Measurements from ENCODE around the gene PIP4K2C. TPM values are rescaled to one million over a fixed set of nuclear protein-coding genes. Genes with fewer than 3 reads are reported as not detected.
A peak's percentile ranks its signal among the peaks of the same experiment; 100 is the strongest.
"Not testable (repeated sequence)": the region's sequence is repeated elsewhere in the genome, so short reads cannot be mapped to it uniquely, and the experiment has no call there.

The PIP4K2C gene
- total RNA-seq, 2 donors from 2014 or later, result 63.5 to 67.9 TPM

DNA sequence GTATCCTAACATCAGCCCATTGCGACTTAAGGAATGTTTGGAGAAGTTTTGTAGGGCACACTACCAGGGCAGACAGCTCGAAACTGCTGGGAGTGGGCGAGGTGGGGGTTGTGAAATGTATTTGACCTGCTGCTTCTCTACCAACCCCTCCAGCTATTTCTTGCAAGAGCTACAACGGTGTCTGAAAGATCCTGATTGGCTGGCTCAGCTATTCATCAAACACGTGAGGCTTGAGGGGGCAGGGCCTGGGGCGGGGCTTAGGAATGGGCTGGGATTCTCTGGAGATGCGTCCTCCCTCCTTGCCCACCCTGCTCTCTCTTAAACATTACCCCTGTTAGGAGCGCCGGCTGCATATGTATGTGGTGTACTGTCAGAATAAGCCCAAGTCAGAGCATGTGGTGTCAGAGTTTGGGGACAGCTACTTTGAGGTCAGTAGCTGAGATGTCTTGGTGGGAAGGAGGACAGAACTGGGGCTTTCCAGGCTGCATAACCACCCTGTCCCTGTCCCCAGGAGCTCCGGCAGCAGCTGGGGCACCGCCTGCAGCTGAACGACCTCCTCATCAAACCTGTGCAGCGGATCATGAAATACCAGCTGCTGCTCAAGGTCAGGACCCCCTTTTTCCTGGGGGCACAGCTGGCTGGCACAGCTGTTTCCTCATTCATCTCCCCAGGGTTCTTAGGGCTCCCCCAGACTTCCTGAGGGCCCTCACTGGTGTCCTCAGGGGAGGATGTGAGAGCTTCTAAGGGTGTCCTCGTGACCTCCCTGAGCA is 23.4 kb downstream of the PIP4K2C start:
- intact Hi-C loops (cut with DNase I, micrococcal nuclease), result no loop called here
- DNase-seq (peak in 1 of 2 donors; percentile 40), ATAC-seq (no peak)

DNA sequence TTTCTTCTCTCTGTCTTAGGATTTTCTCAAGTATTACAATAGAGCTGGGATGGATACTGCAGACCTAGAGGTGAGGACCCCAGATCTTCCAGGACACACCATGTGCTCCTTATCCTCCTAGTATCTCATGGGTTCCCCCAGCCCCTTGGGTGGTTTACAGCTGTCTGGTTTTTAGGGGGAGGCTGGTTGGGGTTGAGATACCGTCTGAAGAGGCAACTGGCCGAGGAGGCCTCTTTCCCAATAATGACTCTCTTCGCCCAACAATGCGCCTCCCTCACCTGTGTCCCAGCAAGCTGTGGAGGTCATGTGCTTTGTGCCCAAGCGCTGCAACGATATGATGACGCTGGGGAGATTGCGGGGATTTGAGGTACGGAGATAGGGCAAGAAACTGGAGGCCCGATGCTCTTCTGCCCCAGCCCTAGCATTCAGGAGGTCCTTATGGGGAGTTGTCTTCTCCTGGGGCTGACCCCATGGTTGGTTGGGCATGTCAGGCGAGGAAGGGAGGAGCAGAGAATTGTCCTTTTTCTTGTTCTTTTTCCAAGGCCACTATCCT is 24.0 kb downstream of the PIP4K2C start:
- DNase-seq, result no peak
- ATAC-seq, result no peak
- intact Hi-C loops (cut with DNase I, micrococcal nuclease), result no loop called here

DNA sequence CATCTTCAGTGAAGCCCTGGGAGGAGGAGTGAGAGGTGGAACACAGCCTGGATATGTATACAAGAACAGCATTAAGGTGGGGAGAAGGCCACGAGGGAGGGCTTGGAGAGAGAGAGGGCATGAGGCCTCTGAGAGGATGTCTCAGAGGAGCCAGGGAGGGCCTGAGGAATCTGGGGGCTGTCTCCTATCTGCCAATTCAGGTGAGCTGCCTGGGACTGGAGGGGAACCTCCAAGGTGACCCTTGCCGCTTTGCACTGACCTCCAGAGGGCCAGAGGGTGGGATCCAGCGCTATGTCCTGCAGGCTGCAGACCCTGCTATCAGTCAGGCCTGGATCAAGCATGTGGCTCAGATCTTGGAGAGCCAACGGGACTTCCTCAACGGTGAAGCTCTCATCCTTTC is 24.6 kb downstream of the PIP4K2C start:
- ATAC-seq (no peak), DNase-seq (no peak)
- intact Hi-C loops (cut with DNase I, micrococcal nuclease), result no loop called here

GRCh38 chr12:57616383-57617101 is 25.6 kb downstream of the PIP4K2C start:
- intact Hi-C loops (cut with DNase I, micrococcal nuclease), result no loop called here
- no peak for ATAC-seq
- DNase-seq, result no peak

DNA sequence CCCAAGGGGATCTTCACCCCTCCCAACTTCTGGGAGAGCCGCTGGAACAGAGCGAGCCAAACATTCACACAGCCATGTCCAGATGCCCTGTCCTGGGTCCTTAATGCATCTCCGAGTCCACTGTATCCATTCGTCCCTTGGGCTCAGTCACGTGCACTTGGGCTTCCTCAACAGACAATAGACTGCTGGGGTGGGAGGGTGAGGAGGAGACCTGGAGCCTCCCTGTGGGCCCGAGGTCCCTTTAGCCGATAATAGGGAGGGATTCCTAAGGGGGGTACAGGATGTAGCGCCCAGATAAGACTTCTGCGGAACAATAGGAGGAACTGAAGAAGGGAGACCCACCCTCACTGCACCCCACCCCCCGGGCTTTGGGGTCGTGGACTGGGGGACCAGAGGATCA is 26.9 kb downstream of the PIP4K2C start:
- intact Hi-C loops (cut with DNase I, micrococcal nuclease), result no loop called here
- ATAC-seq (no peak), DNase-seq (no peak)

- ATAC-seq; intact Hi-C loops (cut with DNase I, micrococcal nuclease); DNase-seq: not testable (repeated sequence)
Measured at GRCh38 chr12:57618431-57618830, 27.4 kb downstream of the PIP4K2C start.

DNA sequence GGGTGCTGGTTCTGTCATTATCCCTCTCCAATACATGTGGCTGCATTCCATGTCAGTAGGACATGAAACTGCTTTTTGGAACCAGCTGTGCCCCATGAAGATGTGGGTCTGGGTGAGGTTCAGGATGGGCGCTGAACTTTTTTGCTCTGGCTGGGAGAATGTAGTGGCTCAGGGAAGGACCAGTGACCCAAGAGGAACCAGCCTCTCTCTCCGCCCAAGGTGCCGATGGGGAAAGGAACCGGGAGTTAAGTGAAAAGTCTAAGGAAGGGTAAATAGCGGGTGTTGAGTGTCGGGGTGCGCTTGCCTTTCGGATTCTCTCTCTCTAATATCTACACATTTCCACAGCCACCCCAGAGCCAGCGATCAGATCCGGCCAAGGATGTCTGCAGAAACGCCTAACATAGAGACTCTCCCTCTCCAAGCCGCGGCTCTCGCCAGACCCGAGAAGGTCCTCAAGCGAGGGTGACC is 28.0 kb downstream of the PIP4K2C start:
- ATAC-seq (no peak), DNase-seq (no peak)
- intact Hi-C loops (cut with DNase I, micrococcal nuclease), result no loop called here

- intact Hi-C loops (cut with DNase I, micrococcal nuclease), result loop anchor here in 1 of 2 donors (5.0 kb wide), 1 partner anchor 37 kb away; no protein-coding TSS in a partner anchor
- peak; percentile 85 for ATAC-seq
- DNase-seq, result peak in 1 of 2 donors; percentile 60
Measured at GRCh38 chr12:57619434-57620244, 28.6 kb downstream of the PIP4K2C start.

DNA sequence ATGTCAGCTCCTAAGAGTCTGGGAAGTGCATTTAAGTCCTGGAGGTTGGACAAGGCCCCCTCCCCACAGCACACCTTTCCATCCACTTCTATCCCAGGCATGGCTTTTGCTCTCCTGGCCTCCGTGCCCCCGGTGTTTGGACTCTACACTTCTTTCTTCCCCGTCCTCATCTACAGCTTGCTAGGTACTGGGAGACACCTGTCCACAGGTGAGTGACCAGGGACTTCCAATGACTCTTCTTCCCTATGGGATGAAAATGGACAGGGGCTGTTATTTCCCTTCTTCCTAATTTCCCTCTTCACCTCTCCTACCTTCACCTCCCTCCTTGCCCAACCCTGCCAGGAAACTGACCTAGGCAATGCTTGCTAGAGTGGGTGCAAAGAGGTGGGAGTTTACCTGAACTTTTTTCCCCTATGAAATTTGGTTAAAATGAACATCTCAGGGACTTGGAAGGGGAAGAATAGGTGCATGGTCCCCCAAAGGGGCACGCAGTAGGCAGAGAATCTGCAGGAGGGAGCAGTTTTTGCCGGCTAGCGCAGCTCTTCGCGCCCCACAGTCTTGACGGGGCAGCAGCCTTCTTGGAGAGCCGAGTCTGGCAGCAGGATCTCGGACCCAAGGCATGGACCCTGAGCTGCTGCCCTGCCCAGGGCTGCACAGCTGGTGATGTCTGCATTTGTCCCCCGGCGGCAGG is 29.4 kb downstream of the PIP4K2C start:
- no peak for DNase-seq
- ATAC-seq, result no peak
- intact Hi-C loops (cut with DNase I, micrococcal nuclease), result loop anchor here in 1 of 2 donors (5.0 kb wide), 1 partner anchor 38 kb away; no protein-coding TSS in a partner anchor

- ATAC-seq (no peak), DNase-seq (no peak)
- intact Hi-C loops (cut with DNase I, micrococcal nuclease), result loop anchor here in 1 of 2 donors (5.0 kb wide), 1 partner anchor 39 kb away; no protein-coding TSS in a partner anchor
Measured at GRCh38 chr12:57620936-57621496, 30.0 kb downstream of the PIP4K2C start.

GRCh38 chr12:57621497-57622292 is 30.7 kb downstream of the PIP4K2C start:
- peak in 1 of 2 donors; percentile 74 for DNase-seq
- peak; percentile 77 for ATAC-seq

DNA sequence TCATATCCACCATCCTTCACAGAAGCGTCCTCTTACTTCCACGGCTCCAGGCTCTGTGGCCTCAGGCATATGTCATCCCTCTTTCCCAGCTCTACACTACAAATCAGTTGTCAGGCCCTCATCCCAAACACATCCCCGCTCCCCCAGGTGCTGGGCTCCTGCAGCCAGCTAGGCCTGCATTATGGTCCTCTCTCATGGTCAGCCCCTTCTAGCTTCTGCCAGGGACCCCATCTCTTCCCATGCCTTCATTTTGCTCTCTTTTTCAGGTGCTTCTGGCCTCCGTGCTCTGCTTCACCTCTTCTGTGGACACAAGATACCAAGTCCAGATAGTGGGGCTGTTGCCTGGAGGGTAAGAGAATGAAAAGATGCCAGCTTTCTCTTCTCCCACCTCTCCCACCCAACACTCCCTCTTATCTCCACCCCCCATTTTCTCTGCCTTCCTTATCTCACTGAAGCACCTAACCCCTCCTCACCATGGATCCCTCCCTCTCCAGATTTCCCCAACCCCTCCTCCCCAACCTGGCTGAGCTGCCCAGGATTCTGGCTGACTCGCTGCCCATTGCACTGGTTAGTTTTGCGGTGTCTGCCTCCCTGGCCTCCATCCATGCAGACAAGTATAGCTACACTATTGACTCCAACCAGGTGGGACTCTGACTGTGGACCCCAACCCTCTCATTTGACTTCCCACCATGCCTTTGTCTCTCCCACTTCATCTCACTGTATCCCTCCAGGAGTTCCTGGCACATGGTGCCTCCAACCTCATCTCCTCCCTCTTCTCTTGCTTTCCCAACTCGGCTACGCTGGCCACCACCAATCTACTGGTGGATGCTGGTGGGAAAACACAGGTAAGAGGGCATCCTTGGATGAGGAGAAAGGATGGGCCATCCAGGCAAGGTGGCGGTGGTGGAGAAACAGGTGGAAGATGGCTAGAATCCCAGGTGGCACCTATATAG is 31.6 kb downstream of the PIP4K2C start:
- ATAC-seq (no peak), DNase-seq (no peak)
- intact Hi-C loops (cut with DNase I, micrococcal nuclease), result loop anchor here (2.0 to 5.0 kb wide), 2 partner anchors 40 to 44 kb away; no protein-coding TSS in a partner anchor

More at GRCh38 chr12:57621497-57622292, 30.7 kb downstream of the PIP4K2C start:
- intact Hi-C loops (cut with DNase I, micrococcal nuclease), result loop anchor here (2.0 to 5.0 kb wide), 2 partner anchors 39 to 43 kb away; no protein-coding TSS in a partner anchor

- ATAC-seq (no peak), DNase-seq (no peak)
- intact Hi-C loops (cut with DNase I, micrococcal nuclease), result loop anchor here (2.0 to 5.0 kb wide), 2 partner anchors 41 to 45 kb away; no protein-coding TSS in a partner anchor
Measured at GRCh38 chr12:57623385-57623784, 32.4 kb downstream of the PIP4K2C start.

- intact Hi-C loops (cut with DNase I, micrococcal nuclease), result loop anchor here (2.0 to 5.0 kb wide), 2 partner anchors 42 to 45 kb away; no protein-coding TSS in a partner anchor
- DNase-seq, result no peak
- no peak for ATAC-seq
Measured at GRCh38 chr12:57623811-57624390, 32.9 kb downstream of the PIP4K2C start.
